Fibroblast of skin of right quadriceps (primary cell): Measurements from ENCODE around the gene TIGD3.

ENCODE experiments used
- DNase-seq: peaks from one replicate; pipeline ENCODE4 v3.0.0-alpha.2; 2013

TIGD3 gene

GRCh38 chr11:65375012-65375411 lies 20.5 kb downstream of the TIGD3 start:
- no peak for DNase-seq

- no peak for DNase-seq
Observed at GRCh38 chr11:65376138-65376713, 21.7 kb downstream of the TIGD3 start.

GRCh38 chr11:65377036-65377435 lies 22.5 kb downstream of the TIGD3 start:
- no peak for DNase-seq

- DNase-seq, result no peak
Observed at GRCh38 chr11:65377777-65378176, 23.2 kb downstream of the TIGD3 start.

- DNase-seq, result no peak
Observed at GRCh38 chr11:65378208-65378927, 23.8 kb downstream of the TIGD3 start.

- DNase-seq, result no peak
Observed at GRCh38 chr11:65378928-65379638, 24.5 kb downstream of the TIGD3 start.

GRCh38 chr11:65379698-65380459 lies 25.3 kb downstream of the TIGD3 start:
- DNase-seq, result no peak

- DNase-seq, result no peak
Observed at GRCh38 chr11:65380460-65381119, 26.0 kb downstream of the TIGD3 start.

- peak; percentile 69 for DNase-seq
Observed at GRCh38 chr11:65381716-65382032, 27.1 kb downstream of the TIGD3 start.

- DNase-seq, result peak; percentile 100
Observed at GRCh38 chr11:65382033-65382803, 27.7 kb downstream of the TIGD3 start, which contains the start of gene SLC25A45. Gene SLC25A45, minus strand, starts transcription at chr11:65382646. Its CDS starts 695 bp downstream, at chr11:65381951.

- no peak for DNase-seq
Observed at GRCh38 chr11:65382804-65383368, 28.3 kb downstream of the TIGD3 start.

- DNase-seq, result no peak
Observed at GRCh38 chr11:65383778-65384177, 29.2 kb downstream of the TIGD3 start.

GRCh38 chr11:65384301-65384889 lies 29.8 kb downstream of the TIGD3 start:
- peak; percentile 38 for DNase-seq

GRCh38 chr11:65386307-65387140 lies 32.0 kb downstream of the TIGD3 start, which contains the start of gene FRMD8:
Gene FRMD8, plus strand, starts transcription at chr11:65386637. Its CDS starts 400 bp downstream, at chr11:65387037.
- peak; percentile 76 for DNase-seq

- no peak for DNase-seq
Observed at GRCh38 chr11:65388731-65389130, 34.2 kb downstream of the TIGD3 start.

- no peak for DNase-seq
Observed at GRCh38 chr11:65389294-65389980, 34.9 kb downstream of the TIGD3 start.

GRCh38 chr11:65390099-65390941 lies 35.8 kb downstream of the TIGD3 start:
- DNase-seq, result no peak

- DNase-seq, result no peak
Observed at GRCh38 chr11:65390996-65391395, 36.4 kb downstream of the TIGD3 start.
